K562 (cell line): Measurements from ENCODE around the gene DHCR7. TPM values are rescaled to one million over a fixed set of nuclear protein-coding genes. Genes with fewer than 3 reads are reported as not detected.

Experiments
- ATAC-seq: fragments of 200-7000 bp; cut with Tn5 transposase; 3 replicates; pipeline ENCODE4 v1.9.1; 2020; ENCODE audit warnings: moderate library complexity
- BruUV-seq: library from RNA; stranded (reverse); fragments of 400-500 nt; replicated peaks from 2 replicates; lab custom pipeline; 2021; lab: Mats Ljungman, UMichigan
- CTCF ChIA-PET: fragments of 300-600 bp; formaldehyde crosslinking; extraction: SDS; loops from one replicate; lab custom pipeline; 2021; ENCODE audit warnings: low intra/inter-chr PET ratio; lab: Yijun Ruan, JAX
- POLR2A ChIA-PET: fragments of 300-600, 350-650 bp; sonication (Branson Sonifier 250); formaldehyde crosslinking; extraction: SDS; loops from one replicate; lab custom pipeline; 2021; ENCODE audit warnings: antibody characterized with exemption, inconsistent platforms; lab: Yijun Ruan, JAX
- DNase-seq, 4 experiments: peaks; one replicate each; pipeline versions ENCODE4 v3.0.0 to v3.0.0-alpha.2; 2011 to 2018; ENCODE audit warnings: low spot score in 3 of 4, mixed read lengths in 3 of 4; ENCODE audit errors: extremely low read depth in 1 of 4
- FAIRE-seq: peaks from 2 replicates; lab custom pipeline; 2011; peaks lifted over from hg19 to GRCh38; lab: Jason Lieb, UNC
- H2AFZ ChIP-seq: 2 replicates; pipeline ENCODE4 v1.6.0; 2011; ENCODE audit warnings: low read depth, low read length, control low read depth, inconsistent platforms
- H3K27ac ChIP-seq: fragments of 200-600 bp; 3 replicates; pipeline ENCODE4 v1.8.0; 2011; ENCODE audit warnings: low read depth, mild to moderate bottlenecking, control low read depth, inconsistent platforms, low read length, moderate library complexity, mixed read lengths; ENCODE audit errors: extremely low read depth
- H3K27me3 ChIP-seq, 2 experiments: fragments of 300-600 bp in 1 of 2; 2 replicates in 1 of 2; 3 replicates in 1 of 2; pipeline versions ENCODE4 v1.6.0 to v1.8.0; 2011; ENCODE audit warnings: inconsistent platforms in 2 of 2, low read length in 2 of 2, mild to moderate bottlenecking in 1 of 2, mixed read lengths in 1 of 2, moderate library complexity in 1 of 2; ENCODE audit not compliant: control insufficient read depth in 2 of 2, insufficient read depth in 2 of 2
- H3K36me3 ChIP-seq: fragments of 300-600 bp; 3 replicates; pipeline ENCODE4 v1.8.0; 2011; ENCODE audit warnings: mild to moderate bottlenecking, low read length, inconsistent platforms; ENCODE audit not compliant: control insufficient read depth, insufficient read depth
- H3K4me1 ChIP-seq, 2 experiments: fragments of 200-600 bp in 1 of 2; replicated peaks in 1 of 2; 2 replicates in 1 of 2; 3 replicates in 1 of 2; pipeline versions ENCODE4 v1.5.1 to v1.8.0; 2011; ENCODE audit warnings: inconsistent platforms in 2 of 2, low read length in 2 of 2, mild to moderate bottlenecking in 1 of 2, mixed read lengths in 1 of 2, moderate library complexity in 1 of 2; ENCODE audit not compliant: control insufficient read depth in 2 of 2, insufficient read depth in 2 of 2
- H3K4me2 ChIP-seq: 2 replicates; pipeline ENCODE4 v1.6.1; 2011; ENCODE audit warnings: low read length, control low read depth, inconsistent platforms, mixed read lengths; ENCODE audit not compliant: insufficient read depth
- H3K4me3 ChIP-seq: fragments of 200-600 bp; sonication (generic), shearing (Covaris generic); 2 replicates; pipeline ENCODE4 v1.5.1; 2016; ENCODE audit warnings: control low read depth, inconsistent platforms
- H3K79me2 ChIP-seq: fragments of 200-600 bp; 3 replicates; pipeline ENCODE4 v1.8.0; 2011; ENCODE audit warnings: low read length, inconsistent platforms; ENCODE audit not compliant: control insufficient read depth, insufficient read depth
- H3K9ac ChIP-seq, 2 experiments: 2 replicates each; pipeline versions ENCODE4 v1.6.0 to v1.6.1; 2011; ENCODE audit warnings: low read depth in 2 of 2, low read length in 2 of 2, control low read depth in 1 of 2, inconsistent platforms in 1 of 2, mild to moderate bottlenecking in 1 of 2, mixed read lengths in 1 of 2; ENCODE audit not compliant: insufficient read depth in 1 of 2
- H3K9me1 ChIP-seq: one replicate; pipeline ENCODE4 v1.6.0; 2011; ENCODE audit warnings: inconsistent platforms, mild to moderate bottlenecking, low read length, moderate library complexity; ENCODE audit not compliant: control insufficient read depth, insufficient read depth
- H3K9me3 ChIP-seq: replicated peaks from 2 replicates; pipeline ENCODE4 v1.5.1; 2011; ENCODE audit warnings: low read depth, low read length, inconsistent platforms; ENCODE audit not compliant: control insufficient read depth, insufficient read depth
- H4K20me1 ChIP-seq: replicated peaks from 2 replicates; pipeline ENCODE4 v1.6.1; 2011; ENCODE audit warnings: low read length, inconsistent platforms, mixed read lengths; ENCODE audit not compliant: control insufficient read depth, insufficient read depth
- ATF2 ChIP-seq: sonication (generic); formaldehyde crosslinking; IDR thresholded peaks from 2 replicates; pipeline ENCODE4 v1.8.1; 2022; ENCODE audit warnings: missing genetic modification reagents
- CBX8 ChIP-seq: fragments of 200-600 bp; sonication (generic); IDR thresholded peaks from 2 replicates; pipeline ENCODE4 v1.6.1; 2012; ENCODE audit warnings: borderline replicate concordance, mixed run types, low read depth, mild to moderate bottlenecking, moderate library complexity, mixed read lengths, low read length, control low read depth, inconsistent platforms; ENCODE audit not compliant: poor library complexity, severe bottlenecking; ENCODE audit errors: extremely low read depth
- CCNT2 ChIP-seq: IDR thresholded peaks from 2 replicates; pipeline ENCODE4 v1.6.1; 2011; ENCODE audit warnings: borderline replicate concordance, low read depth, mild to moderate bottlenecking, moderate library complexity, mixed read lengths, low read length; ENCODE audit not compliant: insufficient read length; ENCODE audit errors: extremely low read depth
- CHCHD3 ChIP-seq: fragments of 250-450 bp; sonication (Bioruptor Pico); IDR thresholded peaks from 2 replicates; pipeline ENCODE4 v2.1.2; 2022; ENCODE audit warnings: mild to moderate bottlenecking
- CHD2 ChIP-seq: IDR thresholded peaks from 2 replicates; pipeline ENCODE4 v1.6.1; 2011; ENCODE audit warnings: low read depth, low read length
- ETS2 ChIP-seq: IDR thresholded peaks from 2 replicates; pipeline ENCODE4 v1.6.1; 2016; ENCODE audit warnings: borderline replicate concordance, missing genetic modification characterization, mild to moderate bottlenecking, moderate library complexity, missing compliant biosample characterization; ENCODE audit not compliant: poor library complexity, severe bottlenecking
- KDM4B ChIP-seq, 2 experiments: fragments of 450-650 bp in 1 of 2; sonication (generic) in 1 of 2; IDR thresholded peaks; 2 replicates each; pipeline ENCODE4 v1.6.1; 2016 to 2017; ENCODE audit warnings: borderline replicate concordance in 2 of 2, antibody characterized with exemption in 1 of 2, low read depth in 1 of 2, mild to moderate bottlenecking in 1 of 2
- RBM39 ChIP-seq: fragments of 200-400 bp; formaldehyde crosslinking; optimal IDR thresholded peaks from 2 replicates; pipeline ENCODE3; 2018; ENCODE audit warnings: low read depth, low read length
- RUNX1 ChIP-seq: sonication (generic); IDR thresholded peaks from 2 replicates; pipeline ENCODE4 v1.6.1; 2016; ENCODE audit warnings: antibody characterized with exemption, low read depth
- SIN3A ChIP-seq, 2 experiments: fragments of 150-350 bp in 1 of 2; IDR thresholded peaks; 2 replicates each; pipeline ENCODE4 v1.6.1; 2011 to 2016; ENCODE audit warnings: borderline replicate concordance in 2 of 2, low read depth in 2 of 2, low read length in 2 of 2, mild to moderate bottlenecking in 2 of 2, moderate library complexity in 2 of 2; ENCODE audit not compliant: control insufficient read depth in 1 of 2
- SMC3 ChIP-seq: conservative IDR thresholded peaks from 2 replicates; pipeline ENCODE4 v1.6.1; 2011; ENCODE audit warnings: low read depth, low read length, improper control_type of control experiment; ENCODE audit not compliant: insufficient read depth
- SUPT5H ChIP-seq: fragments of 450-650 bp; IDR thresholded peaks from 2 replicates; pipeline ENCODE4 v1.6.1; 2016
- ZBTB12 ChIP-seq: fragments of 250-450 bp; sonication (Bioruptor Pico); IDR thresholded peaks from 2 replicates; pipeline ENCODE4 v1.4.0; 2020
- ZFPM2 ChIP-seq: fragments of 250-450 bp; sonication (Bioruptor Pico); IDR thresholded peaks from 2 replicates; pipeline ENCODE4 v1.5.1; 2022; ENCODE audit warnings: mild to moderate bottlenecking
- WGBS: fragments of 100-300 bp; shearing (Covaris generic); methylation state at CpG from one replicate; pipeline ENCODE4 v1.1.6; 2016; ENCODE audit warnings: low coverage, mixed read lengths; ENCODE audit not compliant: insufficient coverage; ENCODE audit errors: missing lambda C conversion rate; 5-methylcytosine and 5-hydroxymethylcytosine counted together
- in situ Hi-C: fragments of 300-500 bp; cut with MboI; formaldehyde crosslinking; loops from 4 replicates; pipeline ENCODE4 v1.15.0; 2018; ENCODE audit warnings: inconsistent platforms, mixed read lengths
- intact Hi-C: fragments of 100-400 bp; cut with micrococcal nuclease; formaldehyde crosslinking; loops from 2 replicates; pipeline ENCODE4 v1.14.2; 2022
- polyA plus RNA-seq, 8 experiments: library from polyadenylated mRNA; depleted of rRNA in 4 of 8; stranded (reverse) in 5 of 8; unstranded in 3 of 8; fragments of >200 nt; fragmentation: Nextera tagmentation in 2 of 8; fragmentation: Illumina TruSeq in 1 of 8; extraction: Ambion mirVana in 2 of 8; extraction: Trizol in 1 of 8; gene quantifications; 2 replicates each; pipeline versions ENCODE4 v1.2.1 to v1.2.3, GENCODE V29; 2011 to 2014; ENCODE audit warnings: inconsistent platforms in 1 of 8, missing spikeins in 1 of 8
- total RNA-seq, 7 experiments: library from RNA; depleted of rRNA in 6 of 7; stranded (reverse); fragments of >200 nt in 6 of 7; fragmentation: Illumina TruSeq in 2 of 7; extraction: Trizol in 2 of 7; gene quantifications; 2 replicates each; pipeline versions ENCODE4 v1.2.1 to v1.2.3, GENCODE V29; 2011 to 2021; ENCODE audit warnings: low replicate concordance in 1 of 7

DHCR7 gene
- total and polyA plus RNA-seq, 9 of the 15 experiments (the other 6 are each of a cell fraction or from before 2014, with no cell fraction given): 8.4 to 192 (median 82.4) TPM

GRCh38 chr11:71442880-71443279 is 5.3 kb downstream of the DHCR7 start:
- WGBS: 100% methylated on average over 4 of the region's 5 CpGs

More at GRCh38 chr11:71442880-71443279, 5.3 kb downstream of the DHCR7 start:
- H3K36me3 ChIP-seq: peaks cover 96% of the 10 kb centered on the region
- 0 out of 2 replicates have a peak, but pooled peaks cover 3% of the 10 kb centered on the region for H3K9me3 ChIP-seq
- CTCF ChIA-PET: no interaction called here
- no peak overlapping the region for H3K4me3 ChIP-seq
- in situ Hi-C loops: no loop called here
- H3K9ac ChIP-seq: no peak overlapping the region
- no peak overlapping the region for H2AFZ ChIP-seq
- DNase-seq: no peak
- POLR2A ChIA-PET: interaction anchor here (1.0 to 1.6 kb wide), 2 partner anchors 9 kb away, joined by 5 to 12 read pairs; no protein-coding TSS in a partner anchor
- BruUV-seq: no TSS peak
- intact Hi-C loops: loop anchor here (10.0 kb wide), 1 partner anchor 92 kb away; the partner anchor contains the start of gene KRTAP5-8
- H3K4me2 ChIP-seq: no peak overlapping the region
- ATAC-seq: no peak
- H4K20me1 ChIP-seq: peaks cover 19% of the 10 kb centered on the region; the same call in 1 of the 2 replicates
- H3K9me1 ChIP-seq: peaks cover 3% of the 10 kb centered on the region
- H3K79me2 ChIP-seq: peaks cover 32% of the 10 kb centered on the region
- no peak for TF ChIP-seq CHCHD3 (CRISPR knock-in tag)
- TF ChIP-seq CBX8: no peak
- TF ChIP-seq SIN3A (IDR thresholded peaks at IDR 0.05; ENCODE audit: borderline replicate concordance in 2 of 2, control insufficient read depth in 1 of 2, low read depth in 2 of 2, low read length in 2 of 2): no peak
- TF ChIP-seq ATF2 (CRISPR knock-in tag): no peak
- TF ChIP-seq SMC3: no peak
- no peak for TF ChIP-seq ETS2 (tag)
- TF ChIP-seq CHD2: no peak
- no peak for TF ChIP-seq RUNX1
- TF ChIP-seq SUPT5H: no peak
- no peak for TF ChIP-seq CCNT2
- TF ChIP-seq ZBTB12 (CRISPR knock-in tag): no peak
- TF ChIP-seq KDM4B (IDR thresholded peaks at IDR 0.05; ENCODE audit: borderline replicate concordance in 2 of 2, low read depth in 1 of 2): no peak
- TF ChIP-seq RBM39: no peak
- TF ChIP-seq ZFPM2 (CRISPR knock-in tag): no peak
- H3K4me1 ChIP-seq: peaks cover 4 to 9% of the 10 kb centered on the region in 2 experiments; a peak in 4 of 5 replicates
- no peak overlapping the region for H3K27ac ChIP-seq
- no peak for FAIRE-seq
- no peaks in the 10 kb centered on the region for H3K27me3 ChIP-seq
